ENCODE measurements around the gene RALGPS1. TPM values are rescaled to one million over a fixed set of nuclear protein-coding genes. Genes with fewer than 3 reads are reported as not detected.
A peak's percentile ranks its signal among the peaks of the same experiment; 100 is the strongest.

The RALGPS1 gene
- total RNA-seq, 1 experiment from 2014 or later: 0.57 TPM

DNA sequence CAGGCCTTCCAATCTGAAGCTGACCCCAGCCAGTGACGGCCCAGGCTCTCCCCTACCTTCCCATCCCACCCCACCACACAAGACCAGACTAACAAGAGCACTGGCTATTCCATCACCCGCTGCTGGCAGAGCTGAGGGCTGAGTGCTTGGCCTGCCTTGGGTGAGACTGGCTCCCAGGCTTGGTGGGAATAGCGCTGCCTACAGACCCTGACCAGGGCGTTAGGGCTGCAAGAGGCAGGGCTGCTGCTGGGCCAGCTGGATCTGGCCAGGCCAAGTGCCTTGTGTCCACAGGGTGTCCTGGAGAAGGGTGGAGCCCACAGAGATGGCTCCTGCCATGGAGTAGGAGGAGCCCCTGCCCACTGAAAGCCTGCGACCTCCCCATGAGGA lies 239.4 kb downstream of the RALGPS1 start:
- DNase-seq (ENCODE audit: low read depth): no peak

DNA sequence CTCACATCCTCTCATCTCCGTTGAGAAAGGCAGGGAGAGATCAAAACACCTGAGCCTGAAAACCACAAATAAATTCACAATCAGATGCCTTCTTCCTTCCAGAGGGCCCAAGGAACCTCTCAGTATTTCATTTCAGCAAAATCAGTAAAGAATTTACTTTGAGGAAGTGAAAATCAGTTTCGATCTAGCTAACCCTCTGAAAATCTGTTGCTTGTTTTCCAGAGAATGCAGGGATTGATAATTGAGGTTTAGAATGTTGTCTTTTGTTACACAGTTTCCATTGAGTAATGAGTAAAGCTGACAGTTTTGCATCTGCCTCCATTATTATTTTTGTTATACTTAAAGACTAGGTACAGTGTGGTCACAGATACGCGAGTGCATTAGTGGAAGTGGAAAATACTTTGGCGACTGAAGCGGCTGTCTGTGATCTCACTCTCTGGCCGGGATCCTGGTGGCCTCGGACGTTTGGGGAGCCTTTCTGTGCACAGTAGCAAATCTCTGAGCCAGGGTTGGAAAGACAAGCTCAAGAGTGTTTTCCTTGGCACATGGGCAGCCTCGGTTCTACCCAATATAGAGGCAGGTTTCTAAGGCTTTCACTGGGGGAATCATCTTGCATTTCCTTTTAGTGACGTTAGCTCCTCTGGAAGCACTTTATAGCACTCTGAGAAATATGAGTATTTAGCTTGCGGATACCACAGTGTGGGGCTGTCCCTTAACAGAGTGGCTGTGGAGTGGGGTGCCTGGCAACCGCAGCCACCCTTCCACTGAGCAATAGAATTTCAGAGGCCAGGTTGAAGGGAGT lies 240.0 kb downstream of the RALGPS1 start:
- peak; percentile 64 for DNase-seq (ENCODE audit: low read depth)

DNA sequence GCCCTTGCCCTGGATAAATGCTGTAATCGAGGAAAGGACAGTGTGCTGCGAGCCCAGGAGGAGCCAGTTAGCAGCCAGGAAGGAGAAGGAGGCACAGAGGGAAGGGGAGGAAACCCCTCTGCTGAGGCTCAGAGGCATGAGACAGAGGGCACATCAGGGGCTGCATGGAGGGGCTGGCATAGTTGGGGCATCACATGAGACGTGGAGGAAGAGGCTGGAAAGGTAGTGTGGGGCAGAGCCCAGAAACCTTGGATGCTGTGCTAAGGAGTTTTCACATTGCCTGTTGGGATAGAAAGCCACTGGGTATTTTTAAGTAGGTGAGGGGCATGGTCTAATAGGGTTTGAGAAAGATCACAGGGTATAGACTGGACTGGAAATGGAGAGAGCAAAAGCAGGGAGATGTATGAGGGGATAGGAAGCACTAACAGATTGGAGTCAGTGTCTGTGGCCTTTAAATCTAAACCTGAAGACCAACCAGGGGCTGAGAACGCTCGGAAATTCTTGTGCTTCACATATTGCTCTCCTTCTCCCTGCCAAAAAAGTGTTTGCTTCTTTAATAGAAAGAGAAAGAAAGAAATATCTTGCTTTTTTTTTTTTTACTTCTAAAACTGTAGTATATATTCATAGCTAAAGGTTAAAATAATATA lies 240.9 kb downstream of the RALGPS1 start:
- no peak for DNase-seq (ENCODE audit: low read depth)

DNA sequence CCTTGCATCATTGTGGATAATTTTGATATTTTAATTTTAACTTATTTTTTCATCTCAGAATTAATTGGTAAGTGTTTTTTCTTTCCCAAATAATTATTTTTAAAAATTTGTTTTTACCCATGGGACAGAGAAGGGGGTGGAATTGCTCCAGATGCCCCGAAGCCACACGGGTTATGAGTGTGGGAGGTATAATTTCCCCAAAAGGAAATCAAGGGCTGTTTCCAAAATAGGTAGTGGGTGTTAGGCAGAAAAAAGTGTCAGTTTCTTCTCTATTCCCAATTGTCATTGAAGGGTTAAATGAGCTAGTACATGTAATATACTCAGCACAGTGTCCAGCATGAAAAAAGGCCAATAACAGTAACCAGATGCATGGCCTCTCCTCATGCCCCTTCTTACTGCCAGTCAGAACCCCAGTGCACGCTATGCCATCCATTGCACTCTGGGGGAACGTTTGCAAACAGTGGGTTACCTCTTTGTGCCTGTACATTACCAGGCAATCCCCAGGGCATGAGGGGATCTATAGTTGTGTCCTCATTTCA lies 244.3 kb downstream of the RALGPS1 start:
- DNase-seq (ENCODE audit: low read depth): no peak

DNA sequence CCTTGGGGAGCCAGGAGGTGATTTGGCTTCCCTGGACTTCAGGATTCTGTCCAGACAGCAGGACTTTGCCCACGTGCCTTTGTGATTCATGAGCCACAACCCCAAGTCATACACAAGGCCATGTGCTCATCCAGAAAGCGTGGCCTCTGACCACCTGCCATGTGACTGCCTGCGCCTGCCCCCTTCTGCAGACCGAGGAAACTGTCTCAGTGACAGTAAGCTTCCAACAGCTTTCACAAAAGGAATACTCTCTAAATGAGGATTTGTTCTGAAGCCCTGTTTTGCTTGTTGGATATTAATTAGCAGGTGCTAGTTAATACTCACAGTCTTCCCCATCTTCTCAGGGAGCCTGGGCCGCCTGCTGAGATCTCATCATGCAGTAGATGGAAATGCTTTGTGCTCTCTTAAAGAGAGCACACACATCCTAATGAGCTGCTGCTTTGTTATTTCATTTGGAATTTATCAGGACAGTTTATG lies 244.8 kb downstream of the RALGPS1 start:
- peak; percentile 92 for DNase-seq (ENCODE audit: low read depth)

DNA sequence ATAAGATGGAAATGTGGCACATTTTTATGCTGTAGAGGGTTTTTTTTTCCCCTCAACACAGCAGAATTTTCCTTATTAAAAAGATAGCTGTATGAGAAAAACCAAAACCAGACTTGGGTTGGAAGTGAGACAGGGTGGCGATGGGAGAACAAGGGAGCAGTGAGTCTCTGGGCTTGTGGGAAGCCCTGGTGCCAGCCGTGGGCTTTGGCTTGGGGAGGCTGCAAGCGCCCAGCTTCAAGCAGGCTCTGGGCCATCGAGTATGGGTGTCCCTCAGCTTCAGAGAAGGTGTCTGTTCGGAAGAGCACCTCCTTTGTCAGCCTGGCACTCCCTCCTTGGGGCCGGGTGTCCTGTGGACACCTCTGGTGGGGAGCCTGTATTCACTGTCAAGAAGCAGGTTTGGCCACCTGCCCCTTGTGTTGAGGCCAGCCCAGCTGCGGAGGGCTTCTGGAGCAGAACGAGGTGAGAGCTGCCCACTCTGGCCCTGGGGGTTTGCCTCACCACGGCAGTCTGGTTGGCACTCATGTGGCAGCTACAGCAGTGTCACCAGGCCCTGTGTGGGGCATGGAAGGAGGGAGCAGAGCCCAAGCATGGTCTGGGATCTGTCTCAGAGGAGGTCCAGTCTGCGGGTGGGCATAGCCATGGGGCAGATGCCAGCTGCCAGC lies 245.5 kb downstream of the RALGPS1 start:
- no peak for DNase-seq (ENCODE audit: low read depth)

DNA sequence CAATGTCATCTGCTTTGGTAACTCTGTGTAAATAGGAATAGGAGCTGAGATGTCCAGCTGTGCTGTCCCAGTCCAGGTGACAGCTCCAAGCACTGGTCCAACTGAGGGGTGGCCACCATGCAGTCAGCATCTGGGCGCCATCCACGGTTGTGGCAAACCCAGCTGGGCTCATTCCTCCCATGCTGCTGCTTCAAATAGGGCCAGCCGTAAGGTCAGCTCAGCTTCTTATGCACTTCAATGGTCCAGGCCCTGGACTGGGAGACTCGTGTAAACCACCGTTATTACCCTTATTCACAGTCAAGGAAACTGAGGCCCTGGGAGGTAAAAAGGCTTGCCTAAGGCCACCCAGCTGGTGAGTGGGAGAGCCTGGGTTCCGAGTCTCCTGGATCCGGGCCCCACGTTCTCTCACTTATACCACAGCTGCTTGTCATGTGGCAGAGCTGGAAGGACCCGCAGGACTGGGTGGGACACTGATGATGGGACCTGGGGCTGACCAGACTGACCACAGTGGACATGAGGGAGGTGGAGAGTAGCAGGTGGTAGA lies 246.6 kb downstream of the RALGPS1 start:
- no peak for DNase-seq (ENCODE audit: low read depth)

DNA sequence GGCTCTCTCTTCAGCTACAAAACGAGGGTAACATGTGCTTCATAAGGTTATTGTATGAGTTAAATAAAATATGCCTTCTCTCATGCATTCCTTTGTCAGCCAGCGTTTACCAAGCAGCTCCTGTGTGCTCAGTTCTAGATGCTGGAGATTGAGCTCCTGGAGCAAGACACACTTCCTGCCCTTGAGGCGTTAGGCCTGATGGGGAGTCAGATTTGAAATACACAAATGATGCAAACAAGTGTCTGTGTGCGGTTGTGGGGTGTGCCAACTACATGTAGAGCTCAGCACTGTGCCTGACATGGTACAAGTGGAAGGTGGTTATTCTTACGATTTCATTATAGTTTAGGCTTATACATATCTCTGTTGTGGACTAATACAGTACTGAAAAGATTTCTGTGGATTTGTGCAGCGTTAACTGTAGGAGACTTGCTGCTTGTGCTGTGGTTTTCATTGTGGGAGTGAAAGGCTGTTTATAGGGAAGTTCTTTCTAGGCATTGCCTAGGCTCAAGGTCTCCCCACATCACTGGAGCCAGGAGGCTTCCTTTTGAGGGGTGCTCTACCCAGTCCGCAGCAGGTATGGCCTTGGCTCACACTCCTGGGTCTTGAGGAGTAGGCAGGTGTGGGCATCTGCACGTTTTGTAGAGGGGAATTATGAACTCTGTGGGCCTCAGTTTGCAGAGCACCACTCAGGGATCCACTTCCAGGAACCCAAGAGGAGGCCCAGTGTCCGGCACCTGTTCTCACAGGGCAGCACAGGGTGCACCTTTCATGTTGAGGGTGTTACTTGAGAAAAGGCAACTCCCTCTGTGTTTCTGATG lies 247.7 kb downstream of the RALGPS1 start:
- no peak for DNase-seq (ENCODE audit: low read depth)

DNA sequence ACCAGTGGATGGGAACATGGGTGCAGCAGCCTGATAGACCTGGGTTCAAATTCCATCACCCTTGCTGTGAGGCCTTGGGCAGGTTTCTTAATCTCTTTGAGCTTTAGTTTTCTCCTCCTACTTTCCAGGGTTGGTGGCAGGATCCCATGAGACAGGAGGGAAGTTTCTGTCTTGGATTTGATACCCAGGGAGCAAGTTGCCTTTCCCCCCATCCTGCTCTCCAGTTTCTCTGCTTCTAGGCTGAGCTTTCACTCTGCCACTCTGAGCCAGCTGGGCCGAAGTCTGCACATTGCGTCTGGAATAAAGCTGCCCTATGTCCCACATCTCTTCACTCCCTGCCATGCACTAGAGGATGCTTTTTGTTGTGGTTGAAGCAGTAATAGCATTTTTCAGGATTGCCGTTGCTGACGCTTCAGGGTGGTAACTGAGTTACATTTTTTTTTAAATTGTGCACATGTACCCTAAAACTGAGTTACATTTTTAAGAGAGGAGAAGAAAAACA lies 248.3 kb downstream of the RALGPS1 start:
- peak; percentile 12 for DNase-seq (ENCODE audit: low read depth)

DNA sequence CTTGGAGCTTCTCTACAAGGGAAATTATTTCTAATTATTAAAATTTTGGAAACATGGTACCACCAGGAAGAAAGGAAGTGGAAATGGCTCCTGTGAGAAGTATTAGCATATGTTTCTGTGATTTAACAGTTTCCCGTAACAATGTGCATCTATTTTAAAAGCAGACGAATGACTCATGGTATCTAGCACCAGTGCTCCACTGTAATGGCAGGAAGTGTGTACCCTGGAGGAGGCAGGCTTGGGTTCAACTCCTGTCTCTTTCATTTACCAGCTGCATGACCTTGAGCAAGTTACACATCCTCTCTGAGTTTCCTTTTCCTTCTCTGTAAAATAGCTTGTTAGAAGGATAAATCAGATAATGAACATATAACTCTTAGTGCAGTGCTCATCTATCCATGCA lies 248.8 kb downstream of the RALGPS1 start:
- DNase-seq (ENCODE audit: low read depth): peak; percentile 89

DNA sequence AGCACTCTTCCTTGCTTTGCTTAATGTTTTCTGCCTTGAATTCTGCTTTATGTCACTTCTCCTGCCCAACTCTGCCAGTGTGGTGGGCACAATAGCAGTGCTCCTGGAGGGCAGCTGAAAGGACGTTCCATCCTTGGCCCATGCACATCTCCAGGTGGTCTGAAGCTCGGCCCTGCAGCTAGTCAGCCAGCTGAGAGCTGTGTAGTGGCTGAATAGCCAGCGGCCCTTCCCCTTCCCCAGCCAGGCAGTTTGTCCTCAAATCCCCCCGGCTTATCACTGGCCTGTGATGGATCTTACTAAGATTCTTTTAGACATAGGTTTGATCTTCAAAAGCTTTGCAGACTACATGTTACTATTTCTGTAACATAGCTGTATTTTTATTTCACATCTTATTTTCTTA lies 250.5 kb downstream of the RALGPS1 start:
- no peak for DNase-seq (ENCODE audit: low read depth)

DNA sequence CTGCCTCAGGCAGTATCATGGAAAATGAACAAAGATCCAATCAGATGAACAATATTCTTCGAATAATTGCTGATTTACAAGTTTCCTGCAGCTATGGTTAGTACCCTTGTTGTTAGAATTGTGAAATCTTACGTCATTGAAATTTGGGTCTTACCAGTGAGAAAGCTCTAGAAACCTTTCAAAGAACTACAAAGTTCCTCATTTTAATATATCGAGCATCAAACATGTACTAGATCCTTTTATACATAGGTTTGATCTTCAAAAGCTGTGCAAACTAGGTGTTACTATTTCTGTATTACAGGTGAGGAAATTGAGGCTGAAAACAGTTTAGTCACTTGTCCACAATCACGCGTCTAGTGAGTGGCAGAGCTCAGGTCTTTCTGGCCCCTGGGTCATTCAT lies 251.5 kb downstream of the RALGPS1 start:
- DNase-seq (ENCODE audit: low read depth): no peak

DNA sequence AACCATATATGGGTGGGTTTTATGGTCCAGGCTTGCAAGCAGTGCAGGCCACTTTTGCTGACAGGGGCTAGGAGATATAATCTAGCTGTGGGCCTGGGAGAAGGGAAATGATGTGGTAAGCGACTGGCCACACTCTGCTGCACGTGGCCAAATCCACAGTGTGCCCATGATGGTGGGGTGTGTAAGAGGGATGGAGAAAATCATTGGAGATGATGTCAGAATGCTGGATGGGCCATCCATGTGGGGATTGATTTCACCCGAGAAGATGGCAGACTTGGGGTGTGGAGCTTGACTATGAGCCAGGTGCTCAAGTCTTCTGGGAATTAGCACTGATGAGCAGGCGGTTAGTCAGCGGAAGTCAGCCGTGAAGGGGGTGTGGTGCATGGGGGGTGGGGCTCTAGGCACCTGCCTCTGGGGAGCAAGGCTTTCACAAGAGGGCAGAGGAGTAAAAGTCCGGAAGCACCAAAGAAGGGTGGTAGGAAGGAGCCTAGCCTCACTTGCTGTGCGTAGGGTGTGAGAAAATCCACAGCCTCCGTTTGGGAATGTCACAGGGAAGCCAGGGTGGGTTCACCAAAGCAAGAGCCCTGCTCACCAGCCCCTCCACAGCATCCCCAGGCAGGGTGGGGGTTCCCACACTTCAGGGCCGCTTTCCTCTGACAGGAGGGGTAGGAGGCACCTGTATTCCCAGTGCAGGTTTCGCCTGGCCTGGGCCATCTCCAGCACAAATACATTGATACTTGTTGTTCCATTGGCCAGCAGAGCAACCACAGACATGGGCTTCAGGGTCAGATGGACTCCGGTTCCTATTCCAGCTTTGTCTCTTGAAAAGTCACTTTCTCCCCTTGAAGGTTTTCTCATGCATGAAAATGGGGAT lies 252.3 kb downstream of the RALGPS1 start:
- DNase-seq (ENCODE audit: low read depth): peak; percentile 71

DNA sequence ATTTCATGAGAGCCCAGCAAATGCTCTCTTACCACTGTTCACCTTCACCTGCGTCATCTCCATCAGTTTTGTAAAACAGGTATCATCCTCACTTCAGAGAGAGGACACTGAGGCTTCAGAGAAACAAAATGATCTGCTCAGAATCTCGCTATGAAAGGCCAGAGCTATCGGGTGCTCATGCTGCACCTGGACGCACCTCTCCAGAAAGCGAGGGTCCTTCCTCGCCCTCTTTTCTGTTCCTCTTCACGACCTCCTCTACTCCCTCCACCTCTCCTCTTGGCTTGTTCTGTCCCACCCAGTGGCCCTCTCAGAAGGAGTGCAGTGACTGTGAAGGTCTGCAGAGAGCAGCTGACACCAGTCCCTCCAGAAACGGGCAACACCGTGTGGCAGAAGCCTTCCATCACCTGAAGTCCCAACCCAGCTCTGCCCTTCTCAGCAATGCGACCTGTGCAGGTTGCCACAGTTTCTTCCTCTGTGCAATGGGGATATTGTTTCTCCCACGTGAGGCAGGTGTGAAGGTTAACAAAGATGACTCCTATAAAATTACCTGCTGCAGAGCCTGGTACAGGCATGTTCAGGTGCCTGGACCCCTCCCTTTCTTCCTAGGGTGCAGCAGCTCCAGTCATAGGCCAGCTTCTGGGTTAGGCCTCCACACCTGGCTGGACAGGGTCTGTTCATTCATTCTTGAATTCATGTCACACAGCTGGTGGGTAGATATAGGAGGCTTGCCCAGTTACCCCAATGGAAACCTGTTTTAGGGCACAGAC lies 253.2 kb downstream of the RALGPS1 start:
- no peak for DNase-seq (ENCODE audit: low read depth)

DNA sequence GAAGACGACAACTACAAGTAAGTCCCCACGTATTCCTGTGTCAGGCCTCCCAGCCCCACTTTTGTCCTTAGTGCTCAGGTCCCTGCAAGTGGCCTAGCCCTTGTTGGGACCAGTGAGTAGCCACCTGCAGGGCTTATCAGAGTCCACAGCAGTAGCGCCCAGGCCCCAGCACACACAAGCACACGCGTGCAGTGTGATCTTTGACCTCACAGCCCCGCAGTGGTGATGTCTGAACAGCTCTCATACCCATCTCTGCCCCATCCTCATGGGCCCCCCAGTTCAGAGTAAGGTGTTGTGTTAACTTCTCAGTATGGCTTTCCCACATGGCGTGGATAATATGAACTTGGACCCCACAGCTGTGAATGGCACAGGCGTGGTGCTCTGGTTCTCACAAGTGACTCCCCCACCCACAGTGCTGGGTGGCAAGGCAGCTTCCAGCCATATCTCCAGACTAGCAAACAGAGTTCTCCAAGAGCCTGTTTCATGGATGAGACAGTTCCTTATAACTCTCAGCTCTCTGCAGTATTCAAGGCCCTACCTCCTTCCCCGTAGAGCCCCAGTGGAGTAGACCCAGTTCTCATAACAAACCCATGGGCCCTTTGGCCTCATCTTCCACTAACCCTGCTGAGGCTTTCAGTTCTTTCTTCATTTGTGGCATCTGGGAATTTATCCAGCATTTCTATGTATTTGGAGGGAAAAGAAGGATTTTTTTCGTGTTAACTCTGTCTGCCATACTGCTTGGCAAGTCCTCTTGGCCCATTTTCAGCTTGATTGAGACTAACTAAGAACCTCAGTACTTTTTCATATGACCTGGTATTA lies 254.4 kb downstream of the RALGPS1 start:
- DNase-seq (ENCODE audit: low read depth): no peak

DNA sequence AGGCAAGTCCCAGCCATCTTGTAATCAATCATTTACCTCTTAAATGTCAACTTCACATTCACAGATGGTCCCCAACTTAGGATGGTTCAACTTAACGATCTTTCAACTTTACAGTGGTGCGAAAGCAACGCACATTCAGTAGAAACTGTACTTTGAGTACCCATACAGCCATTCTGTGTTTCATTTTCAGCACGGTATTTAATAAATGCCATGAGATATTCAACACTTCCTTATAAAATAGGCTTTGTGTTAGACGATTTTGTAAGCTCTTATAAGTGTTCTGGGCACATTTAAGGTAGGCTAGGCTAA lies 254.9 kb downstream of the RALGPS1 start:
- no peak for DNase-seq (ENCODE audit: low read depth)

DNA sequence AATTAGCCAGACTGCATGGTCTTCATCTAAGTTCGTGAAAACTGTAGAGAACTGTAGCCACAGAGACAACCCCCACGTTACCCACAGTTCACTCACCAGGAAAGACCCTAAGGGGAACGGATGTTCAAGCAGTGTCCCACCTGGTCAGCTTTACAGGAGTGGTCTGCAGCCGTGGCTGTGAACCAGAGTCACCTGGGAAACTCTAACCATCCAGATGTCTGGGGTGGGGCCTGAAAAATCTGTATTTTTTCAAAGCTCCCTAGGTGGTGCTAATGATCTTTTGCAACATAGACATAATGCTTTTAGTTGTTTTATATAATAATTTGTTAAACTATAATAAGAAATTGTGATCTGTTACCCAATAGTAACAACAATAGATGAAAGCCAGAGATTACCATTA lies 255.5 kb downstream of the RALGPS1 start:
- no peak for DNase-seq (ENCODE audit: low read depth)

DNA sequence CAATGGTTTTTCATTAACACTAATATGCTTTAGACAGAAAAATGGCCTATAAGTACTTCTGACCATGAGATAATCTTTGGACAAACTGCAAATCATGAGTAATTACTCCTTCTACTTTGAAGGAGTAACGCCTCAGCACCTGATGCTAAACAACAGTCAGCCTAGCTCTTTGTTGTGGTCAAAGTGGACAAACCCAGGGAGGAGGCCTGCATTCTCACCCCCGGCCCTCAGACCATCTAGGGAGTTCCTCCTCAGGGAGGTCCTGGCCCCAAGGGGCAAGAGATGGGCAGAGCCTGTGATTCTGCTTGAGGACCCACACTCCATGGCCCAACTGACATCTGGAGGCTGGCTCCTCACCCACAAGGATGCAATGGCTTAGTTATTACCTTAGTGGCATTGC lies 256.1 kb downstream of the RALGPS1 start:
- no peak for DNase-seq (ENCODE audit: low read depth)
